MCF 10A (cell line): Measurements from ENCODE around the gene MTCH2. TPM values are rescaled to one million over a fixed set of nuclear protein-coding genes. Genes with fewer than 3 reads are reported as not detected.
"Not testable (repeated sequence)": the region's sequence is repeated elsewhere in the genome, so short reads cannot be mapped to it uniquely, and the experiment has no call there.

Experiments
- BruUV-seq: library from RNA; stranded (reverse); fragments of 400-500 nt; replicated peaks from 2 replicates; lab custom pipeline; 2021; lab: Mats Ljungman, UMichigan
- CTCF ChIA-PET: fragments of 300-600 bp; sonication (Branson Sonifier 250); formaldehyde crosslinking; extraction: SDS; loops from one replicate; lab custom pipeline; 2021; ENCODE audit warnings: antibody characterized with exemption, inconsistent platforms; lab: Yijun Ruan, JAX
- POLR2A ChIA-PET: fragments of 300-600, 350-650 bp; sonication (Branson Sonifier 250); formaldehyde crosslinking; extraction: SDS; loops from one replicate; lab custom pipeline; 2020; ENCODE audit warnings: antibody characterized with exemption, inconsistent platforms; lab: Yijun Ruan, JAX
- DNase-seq: peaks from one replicate; pipeline ENCODE4 v3.0.0-alpha.2; 2018; ENCODE audit not compliant: unreplicated experiment
- H3K27ac Mint-ChIP-seq: one replicate; pipeline ENCODE4 v1.8.0; 2022; ENCODE audit warnings: mild to moderate bottlenecking, low read depth, mixed read lengths; ENCODE audit not compliant: unreplicated experiment
- H3K27me3 Mint-ChIP-seq: one replicate; pipeline ENCODE4 v1.8.0; 2022; ENCODE audit warnings: mixed read lengths; ENCODE audit not compliant: insufficient read depth, unreplicated experiment
- H3K36me3 Mint-ChIP-seq: one replicate; pipeline ENCODE4 v1.8.0; 2022; ENCODE audit warnings: mild to moderate bottlenecking, moderate library complexity, mixed read lengths; ENCODE audit not compliant: insufficient read depth, unreplicated experiment
- H3K4me1 Mint-ChIP-seq: one replicate; pipeline ENCODE4 v1.8.0; 2022; ENCODE audit warnings: mixed read lengths; ENCODE audit not compliant: insufficient read depth, unreplicated experiment
- H3K4me3 Mint-ChIP-seq: one replicate; pipeline ENCODE4 v1.8.0; 2022; ENCODE audit warnings: mild to moderate bottlenecking, moderate library complexity, mixed read lengths; ENCODE audit not compliant: unreplicated experiment
- H3K9me3 Mint-ChIP-seq: one replicate; pipeline ENCODE4 v1.8.0; 2022; ENCODE audit warnings: mixed read lengths; ENCODE audit not compliant: unreplicated experiment
- CTCF ChIP-seq: fragments of 200-600 bp; IDR thresholded peaks from one replicate; pipeline ENCODE4 v1.8.0; 2022; ENCODE audit warnings: antibody characterized with exemption, mild to moderate bottlenecking; ENCODE audit not compliant: unreplicated experiment
- intact Hi-C: fragments of 100-400 bp; cut with micrococcal nuclease; formaldehyde crosslinking; loops from 2 replicates; pipeline ENCODE4 v1.14.1; 2022
- total RNA-seq: library from RNA; stranded (reverse); gene quantifications from 2 replicates; pipeline ENCODE4 v1.2.3, GENCODE V29; 2022

Gene MTCH2
- total RNA-seq, 1 experiment from 2014 or later: 133 TPM

GRCh38 chr11:47688111-47688510, 45.8 kb upstream of the MTCH2 start:
- Mint-ChIP-seq H3K27me3 (no peaks in the 10 kb centered on the region), H3K27ac (no peak overlapping the region), H3K4me3 (no peak overlapping the region), H3K9me3 (no peaks in the 10 kb centered on the region), H3K4me1 (no peaks in the 10 kb centered on the region), H3K36me3 (no peaks in the 10 kb centered on the region)
- ChIA-PET POLR2A (no interaction called here), CTCF (no interaction called here)
- no peak for TF ChIP-seq CTCF
- BruUV-seq: no TSS peak
- intact Hi-C loops: no loop called here
- DNase-seq: peak; percentile 14

GRCh38 chr11:47686704-47687103, 44.3 kb upstream of the MTCH2 start:
- H3K4me3 Mint-ChIP-seq, H3K36me3 Mint-ChIP-seq, intact Hi-C loops, H3K4me1 Mint-ChIP-seq, CTCF ChIA-PET, H3K27ac Mint-ChIP-seq, H3K27me3 Mint-ChIP-seq, POLR2A ChIA-PET, H3K9me3 Mint-ChIP-seq, BruUV-seq: not testable (repeated sequence)
- peak; percentile 41 for DNase-seq

GRCh38 chr11:47686151-47686550, 43.8 kb upstream of the MTCH2 start:
- CTCF ChIA-PET: no interaction called here
- BruUV-seq: no TSS peak
- POLR2A ChIA-PET: interaction anchor here (0.6 to 1.1 kb wide), 2 partner anchors 11 to 39 kb away, joined by 3 read pairs; no protein-coding TSS in a partner anchor
- intact Hi-C loops: no loop called here
- Mint-ChIP-seq H3K36me3 (no peaks in the 10 kb centered on the region), H3K27me3 (no peaks in the 10 kb centered on the region), H3K4me1 (no peaks in the 10 kb centered on the region), H3K4me3 (no peak overlapping the region), H3K9me3 (no peaks in the 10 kb centered on the region), H3K27ac (no peak overlapping the region)
- no peak for DNase-seq
- no peak for TF ChIP-seq CTCF

GRCh38 chr11:47675851-47676250, 33.5 kb upstream of the MTCH2 start:
- Mint-ChIP-seq H3K27me3 (no peaks in the 10 kb centered on the region), H3K27ac (no peak overlapping the region), H3K36me3 (no peaks in the 10 kb centered on the region), H3K9me3 (no peaks in the 10 kb centered on the region), H3K4me3 (no peak overlapping the region), H3K4me1 (no peaks in the 10 kb centered on the region)
- intact Hi-C loops: no loop called here
- no peak for TF ChIP-seq CTCF
- DNase-seq: no peak
- ChIA-PET CTCF (interaction anchor here (0.6 kb wide), 1 partner anchor 68 kb away, joined by 3 read pairs; no protein-coding TSS in a partner anchor), POLR2A (no interaction called here)
- BruUV-seq: no TSS peak

GRCh38 chr11:47672283-47672730, 29.9 kb upstream of the MTCH2 start:
- Mint-ChIP-seq H3K4me1 (no peaks in the 10 kb centered on the region), H3K27ac (no peak overlapping the region), H3K4me3 (no peak overlapping the region), H3K36me3 (no peaks in the 10 kb centered on the region), H3K27me3 (no peaks in the 10 kb centered on the region), H3K9me3 (no peaks in the 10 kb centered on the region)
- ChIA-PET CTCF (no interaction called here), POLR2A (no interaction called here)
- DNase-seq: peak; percentile 32
- BruUV-seq: no TSS peak
- intact Hi-C loops: no loop called here
- TF ChIP-seq CTCF: no peak
